Measurements from ENCODE around the gene EPG5.
"Not testable (repeated sequence)": the region's sequence is repeated elsewhere in the genome, so short reads cannot be mapped to it uniquely, and the experiment has no call there.

The EPG5 gene

DNA sequence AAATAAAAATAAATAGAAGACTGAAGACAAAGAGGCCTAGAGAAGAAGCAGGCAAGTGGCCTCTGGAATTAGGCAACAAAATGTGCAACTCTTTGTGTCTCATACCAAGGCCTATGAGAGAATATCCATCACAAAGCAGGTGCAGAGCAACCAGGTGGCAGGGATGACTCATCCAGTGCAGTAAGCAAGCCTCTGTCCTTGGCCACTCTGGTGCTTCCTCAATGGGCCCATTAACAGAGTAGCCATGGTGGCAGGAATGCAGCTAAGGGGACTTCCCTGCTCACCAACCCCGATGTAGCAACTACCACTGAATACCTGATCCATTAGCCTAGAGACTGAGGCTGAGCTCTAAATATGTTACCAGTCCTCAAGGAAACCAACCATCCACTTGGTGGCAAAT, 11.0 kb upstream of the EPG5 start:
- H3K4me3 ChIP-seq: no peak overlapping the region
- no peak overlapping the region for H3K9ac ChIP-seq
- TF ChIP-seq Cebpa-rat (IDR thresholded peaks at IDR 0.05): no peak
- peak overlapping the region; percentile 44; the same call in 1 of the 2 replicates for H3K4me2 ChIP-seq
- no peaks in the 10 kb centered on the region for H3K9me3 ChIP-seq
- no peaks in the 10 kb centered on the region for H3K27me3 ChIP-seq
- H3K36me3 ChIP-seq: no peaks in the 10 kb centered on the region
- H3K4me1 ChIP-seq: peaks cover 22% of the 10 kb centered on the region
- H4K20me1 ChIP-seq: no peaks in the 10 kb centered on the region
- 0 out of 2 replicates have a peak overlapping the region, but pooled peaks have one; percentile 22 for H3K27ac ChIP-seq

DNA sequence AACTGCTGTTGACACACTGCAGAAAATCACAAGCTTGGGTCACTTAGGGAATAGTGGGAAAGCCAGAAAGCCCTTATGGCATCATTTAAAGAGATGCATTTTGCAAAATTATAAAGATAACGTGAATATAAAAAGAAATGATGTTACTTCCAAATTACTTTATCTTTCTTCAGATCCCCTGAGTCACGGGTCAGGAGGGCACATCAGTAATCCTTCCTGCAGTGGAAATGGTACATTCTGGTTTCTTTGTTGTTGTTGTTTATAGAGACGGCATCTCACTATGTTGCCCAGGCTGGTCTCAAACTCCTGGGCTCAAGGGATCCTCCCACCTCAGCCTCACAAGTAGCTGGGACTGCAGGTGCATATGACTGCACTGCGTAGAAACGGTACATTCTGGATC, 9.8 kb upstream of the EPG5 start:
- Histone ChIP-seq H3K4me1 (peaks cover 13% of the 10 kb centered on the region), H3K9me3 (no peaks in the 10 kb centered on the region), H3K4me2 (peak overlapping the region; percentile 44; the same call in 1 of the 2 replicates), H3K9ac (no peak overlapping the region), H3K4me3 (no peak overlapping the region), H3K27me3 (no peaks in the 10 kb centered on the region), H3K27ac (no peak overlapping the region), H4K20me1 (no peaks in the 10 kb centered on the region), H3K36me3 (no peaks in the 10 kb centered on the region)
- no peak for TF ChIP-seq Cebpa-rat (IDR thresholded peaks at IDR 0.05)

DNA sequence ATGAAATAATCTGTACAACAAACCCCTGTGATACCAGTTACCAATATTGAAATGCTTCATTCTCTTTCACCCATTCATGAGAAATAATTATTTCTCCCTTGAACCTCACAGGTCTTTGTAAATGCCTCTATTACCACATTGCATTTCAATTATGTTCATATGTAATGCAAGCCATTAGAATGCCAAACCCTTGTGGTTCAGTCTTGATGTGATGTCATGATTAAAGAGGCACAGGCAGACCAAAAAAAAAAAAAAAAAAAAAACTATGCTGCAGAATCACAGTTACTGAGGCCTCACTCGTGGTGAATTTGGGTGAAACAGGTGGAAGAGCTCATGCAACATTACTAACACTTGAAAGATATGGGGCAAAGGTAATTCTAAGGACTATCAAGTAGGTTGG, 9.4 kb upstream of the EPG5 start:
- H3K4me3 ChIP-seq: no peak overlapping the region
- H3K27ac ChIP-seq: no peak overlapping the region
- H3K36me3 ChIP-seq: no peaks in the 10 kb centered on the region
- no peaks in the 10 kb centered on the region for H3K27me3 ChIP-seq
- H3K4me1 ChIP-seq: peaks cover 13% of the 10 kb centered on the region
- no peak overlapping the region for H3K9ac ChIP-seq
- H3K4me2 ChIP-seq: no peak overlapping the region
- no peaks in the 10 kb centered on the region for H3K9me3 ChIP-seq
- TF ChIP-seq Cebpa-rat (IDR thresholded peaks at IDR 0.05): no peak
- no peaks in the 10 kb centered on the region for H4K20me1 ChIP-seq

DNA sequence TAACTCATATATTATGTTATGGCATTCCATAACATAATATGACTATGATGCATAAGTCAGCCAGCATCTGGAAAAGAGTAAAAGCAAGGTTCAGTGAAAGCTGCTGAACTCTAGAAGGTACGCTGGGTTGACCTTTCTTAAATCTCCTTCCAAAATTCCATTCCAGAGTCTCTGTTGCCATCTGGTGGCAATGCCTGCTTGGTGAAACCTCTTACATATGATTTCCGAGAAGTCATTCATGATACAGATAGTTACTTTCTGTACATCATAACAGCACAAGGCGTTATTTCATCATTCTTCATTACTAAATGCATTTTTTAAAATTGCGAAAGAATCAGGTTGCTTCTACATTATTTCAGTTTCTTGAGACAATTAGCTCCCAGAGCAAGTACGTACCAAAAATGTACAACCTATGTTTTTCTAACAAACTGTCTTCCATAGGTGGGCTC, 7.0 kb upstream of the EPG5 start:
- Histone ChIP-seq H3K4me2 (no peak overlapping the region), H3K4me1 (peaks cover 13% of the 10 kb centered on the region), H3K27ac (no peak overlapping the region), H3K4me3 (no peak overlapping the region), H3K9ac (no peak overlapping the region), H4K20me1 (no peaks in the 10 kb centered on the region), H3K36me3 (no peaks in the 10 kb centered on the region), H3K27me3 (no peaks in the 10 kb centered on the region), H3K9me3 (no peaks in the 10 kb centered on the region)
- no peak for TF ChIP-seq Cebpa-rat (IDR thresholded peaks at IDR 0.05)

DNA sequence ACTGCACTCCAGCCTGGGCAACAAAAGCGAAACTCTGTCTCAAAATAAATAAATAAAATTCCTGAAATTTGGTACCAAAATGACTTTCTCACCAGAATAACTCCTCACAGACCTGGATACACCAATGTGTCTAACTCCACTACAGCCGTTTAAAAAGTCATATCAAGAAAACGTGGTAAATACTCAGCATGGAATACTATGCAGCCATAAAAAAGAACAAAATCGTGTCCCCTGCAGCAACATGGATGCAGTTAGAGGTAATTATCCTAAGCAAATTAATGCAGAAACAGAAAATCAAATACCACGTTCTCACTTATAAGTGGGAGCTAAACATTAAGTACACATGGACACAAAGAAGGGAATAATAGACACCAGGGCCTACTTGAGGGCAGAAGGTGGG, 2.2 kb downstream of the EPG5 start:
- H3K27me3 ChIP-seq, H3K4me3 ChIP-seq, H3K27ac ChIP-seq, H3K9me3 ChIP-seq, H3K4me2 ChIP-seq, H3K9ac ChIP-seq: not testable (repeated sequence)
- Histone ChIP-seq H3K36me3 (peaks cover 17% of the 10 kb centered on the region), H3K4me1 (peaks cover 33% of the 10 kb centered on the region), H4K20me1 (peaks cover 14% of the 10 kb centered on the region)

DNA sequence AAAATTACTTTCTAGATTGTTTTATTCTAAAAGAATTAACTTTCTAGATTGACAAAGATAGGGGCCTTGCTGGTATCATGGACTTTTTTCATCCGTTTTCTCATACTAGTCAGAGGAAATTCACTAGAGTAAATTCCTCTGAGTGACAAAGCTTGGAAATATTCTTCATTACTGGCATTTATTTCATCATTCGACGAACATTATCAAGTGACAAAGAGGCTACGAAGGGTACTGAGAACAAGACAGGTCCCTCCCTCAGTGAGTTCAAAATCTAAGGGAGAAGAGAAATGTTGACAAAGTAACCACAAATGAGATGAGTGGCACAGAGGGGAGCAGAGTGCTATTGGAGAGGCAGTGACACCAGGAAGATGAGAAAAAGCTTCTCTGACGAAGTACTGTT, 4.3 kb downstream of the EPG5 start:
- Histone ChIP-seq H3K4me2 (peak overlapping the region; percentile 65), H4K20me1 (peaks cover 32% of the 10 kb centered on the region), H3K27ac (peak overlapping the region; percentile 69)

DNA sequence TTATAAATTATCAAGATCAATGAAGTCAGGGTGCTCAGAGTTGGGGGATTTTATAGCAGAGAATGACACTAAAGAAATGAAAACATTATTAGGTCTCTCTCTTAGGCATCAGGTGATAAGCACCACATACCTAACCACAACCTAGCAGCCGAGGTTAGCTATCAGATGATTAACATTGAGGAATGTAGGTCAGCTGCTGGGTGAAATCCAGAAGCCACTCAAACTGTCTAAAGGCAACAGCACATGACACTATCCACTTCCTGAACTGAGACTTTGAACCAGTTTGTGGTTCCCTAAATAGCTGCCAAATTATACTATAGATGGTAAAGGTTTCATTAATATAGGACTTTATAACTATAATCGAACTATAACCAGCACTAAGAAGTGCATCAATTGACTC, 4.7 kb downstream of the EPG5 start:
- peak overlapping the region; percentile 69; the same call in 1 of the 2 replicates for H3K27ac ChIP-seq
- no peak for TF ChIP-seq Cebpa-rat (IDR thresholded peaks at IDR 0.05)
- no peaks in the 10 kb centered on the region for H3K9me3 ChIP-seq
- peaks cover 29% of the 10 kb centered on the region for H3K4me1 ChIP-seq
- H3K9ac ChIP-seq: 0 out of 2 replicates have a peak overlapping the region, but pooled peaks have one; percentile 25
- H3K4me3 ChIP-seq: no peak overlapping the region
- H3K27me3 ChIP-seq: no peaks in the 10 kb centered on the region
- peaks cover 17% of the 10 kb centered on the region for H3K36me3 ChIP-seq
- H3K4me2 ChIP-seq: peak overlapping the region; percentile 65
- H4K20me1 ChIP-seq: peaks cover 36% of the 10 kb centered on the region

More for the DNA sequence above, 4.3 kb downstream of the EPG5 start:
- peaks cover 17% of the 10 kb centered on the region for H3K36me3 ChIP-seq
- no peaks in the 10 kb centered on the region for H3K27me3 ChIP-seq
- TF ChIP-seq Cebpa-rat (IDR thresholded peaks at IDR 0.05): no peak
- H3K9me3 ChIP-seq: no peaks in the 10 kb centered on the region
- H3K4me3 ChIP-seq: no peak overlapping the region
- peak overlapping the region; percentile 25; the same call in 1 of the 2 replicates for H3K9ac ChIP-seq
- H3K4me1 ChIP-seq: peaks cover 33% of the 10 kb centered on the region

DNA sequence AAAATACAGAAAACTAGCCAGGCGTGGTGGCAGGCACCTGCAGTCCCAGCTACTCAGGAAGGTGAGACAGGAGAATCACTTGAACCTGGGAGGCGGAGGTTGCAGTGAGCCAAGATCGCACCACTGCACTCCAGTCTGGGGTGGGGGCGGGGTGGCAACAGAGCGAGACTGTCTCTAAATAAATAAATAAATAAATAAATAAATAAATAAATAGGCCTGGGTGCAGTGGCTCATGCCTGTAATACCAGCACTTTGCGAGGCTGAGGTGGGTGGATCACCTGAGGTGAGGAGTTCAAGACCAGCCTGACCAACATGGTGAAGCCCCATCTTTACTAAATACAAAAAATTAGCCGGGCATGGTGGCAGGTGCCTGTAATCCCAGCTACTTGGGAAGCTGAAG, 7.6 kb downstream of the EPG5 start:
- H3K9ac ChIP-seq, H3K27me3 ChIP-seq, H3K4me3 ChIP-seq, H3K9me3 ChIP-seq, H3K4me2 ChIP-seq, H3K27ac ChIP-seq: not testable (repeated sequence)
- peaks cover 20% of the 10 kb centered on the region for H3K4me1 ChIP-seq
- H3K36me3 ChIP-seq: peaks cover 21% of the 10 kb centered on the region
- peaks cover 44% of the 10 kb centered on the region for H4K20me1 ChIP-seq

DNA sequence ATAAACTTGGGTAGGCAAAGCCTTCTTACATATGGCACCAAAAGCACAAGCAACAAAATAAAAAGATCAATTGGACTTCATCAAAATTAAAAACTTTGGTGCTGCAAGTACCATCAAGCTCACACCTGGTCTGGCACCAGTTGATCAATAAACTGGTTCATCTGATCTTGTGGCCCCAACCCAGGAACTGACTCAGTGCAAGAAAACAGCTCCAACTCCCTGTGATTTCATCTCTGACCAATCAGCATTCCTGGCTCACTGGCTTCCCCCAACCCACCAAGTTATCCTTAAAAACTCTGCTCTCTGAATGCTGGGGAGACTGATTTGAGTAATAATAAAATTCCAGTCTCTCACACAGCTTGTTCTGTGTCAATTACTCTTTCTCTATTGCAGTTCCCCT, 8.4 kb downstream of the EPG5 start:
- Histone ChIP-seq H3K27me3 (no peaks in the 10 kb centered on the region), H3K4me3 (no peak overlapping the region), H4K20me1 (peaks cover 50% of the 10 kb centered on the region), H3K36me3 (peaks cover 27% of the 10 kb centered on the region), H3K4me1 (peaks cover 19% of the 10 kb centered on the region), H3K27ac (no peak overlapping the region), H3K9ac (no peak overlapping the region), H3K9me3 (no peaks in the 10 kb centered on the region), H3K4me2 (no peak overlapping the region)
- no peak for TF ChIP-seq Cebpa-rat (IDR thresholded peaks at IDR 0.05)

DNA sequence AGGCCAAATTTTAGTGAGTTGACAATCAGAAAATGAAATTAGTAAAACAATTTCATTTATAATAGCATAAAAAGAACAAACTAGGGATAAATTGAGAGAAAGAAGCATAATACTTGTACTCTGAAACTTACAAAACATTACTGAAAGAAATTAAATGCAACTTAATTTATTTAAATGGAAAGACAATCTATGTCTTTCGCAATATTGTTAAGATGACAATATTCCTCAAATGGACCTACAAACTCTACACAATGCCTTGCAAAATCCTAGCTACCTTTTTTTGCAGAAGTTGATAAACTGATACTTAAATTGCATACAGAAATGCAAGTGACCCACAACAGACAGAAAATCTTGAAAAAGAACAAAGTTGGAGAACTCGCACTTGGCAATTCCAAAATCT, 9.1 kb downstream of the EPG5 start:
- Histone ChIP-seq H3K4me2 (no peak overlapping the region), H3K36me3 (peaks cover 35% of the 10 kb centered on the region), H3K4me3 (no peak overlapping the region), H3K4me1 (peaks cover 12% of the 10 kb centered on the region), H3K9me3 (no peaks in the 10 kb centered on the region), H3K27ac (no peak overlapping the region), H3K9ac (no peak overlapping the region), H3K27me3 (no peaks in the 10 kb centered on the region), H4K20me1 (peaks cover 51% of the 10 kb centered on the region)
- TF ChIP-seq Cebpa-rat (IDR thresholded peaks at IDR 0.05): no peak

DNA sequence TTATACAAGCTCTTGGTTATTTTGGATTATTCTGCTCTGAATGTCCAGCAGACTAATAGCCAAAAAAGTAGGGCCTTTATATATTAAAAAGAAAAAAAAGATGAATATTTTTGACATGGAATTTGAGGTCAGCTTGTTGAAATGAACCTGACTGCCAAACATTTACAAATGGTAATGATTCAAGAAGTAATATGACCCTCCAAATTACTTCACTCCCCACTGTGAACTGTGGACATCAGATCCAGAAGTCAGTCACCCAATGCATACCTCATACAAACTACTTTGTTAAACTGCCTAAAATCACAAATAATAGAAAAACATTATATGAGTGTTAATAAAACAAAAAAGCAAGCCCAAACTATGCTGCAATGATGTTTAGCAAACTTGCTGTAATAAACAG, 10.0 kb downstream of the EPG5 start:
- Histone ChIP-seq H3K9ac (no peak overlapping the region), H3K4me1 (peaks cover 3% of the 10 kb centered on the region), H3K27ac (no peak overlapping the region), H4K20me1 (peaks cover 47% of the 10 kb centered on the region), H3K9me3 (no peaks in the 10 kb centered on the region), H3K4me3 (no peak overlapping the region), H3K36me3 (peaks cover 44% of the 10 kb centered on the region), H3K4me2 (no peak overlapping the region), H3K27me3 (no peaks in the 10 kb centered on the region)
- TF ChIP-seq Cebpa-rat (IDR thresholded peaks at IDR 0.05): no peak

Data from BLaER1 (cell line).